Measurements from ENCODE around the gene FAM131C. TPM values are rescaled to one million over a fixed set of nuclear protein-coding genes. Genes with fewer than 3 reads are reported as not detected.

The FAM131C gene
- polyA plus RNA-seq, 1 donor (not counting 4 experiments of a cell fraction or from before 2014, with no cell fraction given), result 0.31 TPM

DNA sequence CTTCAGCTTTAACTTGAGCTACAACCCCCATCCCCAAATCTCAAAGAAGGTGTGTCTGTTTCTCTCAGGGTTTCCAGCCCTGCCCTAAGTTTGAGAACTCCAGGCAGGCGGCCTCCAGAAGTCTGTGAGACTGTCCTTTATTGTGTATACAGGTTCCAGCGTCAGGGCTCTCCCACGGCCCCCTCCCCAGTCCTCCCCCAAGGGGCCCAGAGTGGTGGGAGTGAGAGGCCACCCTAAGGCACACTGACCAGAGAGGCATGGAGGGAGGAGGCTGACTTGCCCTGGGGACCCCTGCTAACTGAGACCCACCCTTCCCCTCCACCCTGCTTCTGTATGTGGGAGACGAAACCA lies 59.6 kb downstream of the FAM131C start:
- no peaks in the 10 kb centered on the region for H3K36me3 ChIP-seq (ENCODE audit: control insufficient read depth in 2 of 2, extremely low read depth in 1 of 2, insufficient read depth in 2 of 2, low read length in 2 of 2)
- no peaks in the 10 kb centered on the region for H3K9me1 ChIP-seq (ENCODE audit: control insufficient read depth, extremely low read depth, insufficient read depth, low read length)
- TF ChIP-seq, protein P1, sequence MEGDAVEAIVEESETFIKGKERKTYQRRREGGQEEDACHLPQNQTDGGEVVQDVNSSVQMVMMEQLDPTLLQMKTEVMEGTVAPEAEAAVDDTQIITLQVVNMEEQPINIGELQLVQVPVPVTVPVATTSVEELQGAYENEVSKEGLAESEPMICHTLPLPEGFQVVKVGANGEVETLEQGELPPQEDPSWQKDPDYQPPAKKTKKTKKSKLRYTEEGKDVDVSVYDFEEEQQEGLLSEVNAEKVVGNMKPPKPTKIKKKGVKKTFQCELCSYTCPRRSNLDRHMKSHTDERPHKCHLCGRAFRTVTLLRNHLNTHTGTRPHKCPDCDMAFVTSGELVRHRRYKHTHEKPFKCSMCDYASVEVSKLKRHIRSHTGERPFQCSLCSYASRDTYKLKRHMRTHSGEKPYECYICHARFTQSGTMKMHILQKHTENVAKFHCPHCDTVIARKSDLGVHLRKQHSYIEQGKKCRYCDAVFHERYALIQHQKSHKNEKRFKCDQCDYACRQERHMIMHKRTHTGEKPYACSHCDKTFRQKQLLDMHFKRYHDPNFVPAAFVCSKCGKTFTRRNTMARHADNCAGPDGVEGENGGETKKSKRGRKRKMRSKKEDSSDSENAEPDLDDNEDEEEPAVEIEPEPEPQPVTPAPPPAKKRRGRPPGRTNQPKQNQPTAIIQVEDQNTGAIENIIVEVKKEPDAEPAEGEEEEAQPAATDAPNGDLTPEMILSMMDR (optimal IDR thresholded peaks at IDR 0.05 in 1 of 3, IDR thresholded peaks at IDR 0.05 in 1 of 3, conservative IDR thresholded peaks at IDR 0.05 in 1 of 3; ENCODE audit: extremely low read depth in 1 of 3, insufficient read depth in 2 of 3, low read length in 3 of 3), result no peak
- TF ChIP-seq EZH2 (IDR thresholded peaks at IDR 0.05; ENCODE audit: low read length), result no peak
- H3K4me1 ChIP-seq (ENCODE audit: control insufficient read depth, extremely low read depth, insufficient read depth, low read length), result peaks cover 4% of the 10 kb centered on the region
- DNase-seq (ENCODE audit: low read depth, low spot score) (no peak), FAIRE-seq (no peak)
- dilution Hi-C loops (cut with MboI; ENCODE audit: extremely low pct_ligation_motif_present, low sequenced_read_pairs), result no loop called here
- H3K27ac ChIP-seq (ENCODE audit: control insufficient read depth, insufficient read depth, low read length), result no peak overlapping the region
- no peaks in the 10 kb centered on the region for H3K27me3 ChIP-seq (ENCODE audit: control insufficient read depth, extremely low read depth, insufficient read depth, low read length)
- H4K20me1 ChIP-seq (ENCODE audit: control insufficient read depth, extremely low read depth, insufficient read depth, low read length), result peaks cover 5% of the 10 kb centered on the region
- no peak overlapping the region for H2AFZ ChIP-seq (ENCODE audit: control insufficient read depth, low read length)
- no peak overlapping the region for H3K9ac ChIP-seq (ENCODE audit: control insufficient read depth, extremely low read depth, insufficient read depth, low read length)
- no peaks in the 10 kb centered on the region for H3K9me3 ChIP-seq (ENCODE audit: control insufficient read depth, low read depth, low read length)
- no peak overlapping the region for H3K4me2 ChIP-seq (ENCODE audit: control insufficient read depth, extremely low read depth, insufficient read depth, low read depth, low read length)
- H3K79me2 ChIP-seq (ENCODE audit: control insufficient read depth, insufficient read depth, low read length), result no peaks in the 10 kb centered on the region
- H3K4me3 ChIP-seq (ENCODE audit: control insufficient read depth in 2 of 3, extremely low read depth in 1 of 3, insufficient read depth in 2 of 3, low read depth in 1 of 3, low read length in 3 of 3), result no peak overlapping the region

DNA sequence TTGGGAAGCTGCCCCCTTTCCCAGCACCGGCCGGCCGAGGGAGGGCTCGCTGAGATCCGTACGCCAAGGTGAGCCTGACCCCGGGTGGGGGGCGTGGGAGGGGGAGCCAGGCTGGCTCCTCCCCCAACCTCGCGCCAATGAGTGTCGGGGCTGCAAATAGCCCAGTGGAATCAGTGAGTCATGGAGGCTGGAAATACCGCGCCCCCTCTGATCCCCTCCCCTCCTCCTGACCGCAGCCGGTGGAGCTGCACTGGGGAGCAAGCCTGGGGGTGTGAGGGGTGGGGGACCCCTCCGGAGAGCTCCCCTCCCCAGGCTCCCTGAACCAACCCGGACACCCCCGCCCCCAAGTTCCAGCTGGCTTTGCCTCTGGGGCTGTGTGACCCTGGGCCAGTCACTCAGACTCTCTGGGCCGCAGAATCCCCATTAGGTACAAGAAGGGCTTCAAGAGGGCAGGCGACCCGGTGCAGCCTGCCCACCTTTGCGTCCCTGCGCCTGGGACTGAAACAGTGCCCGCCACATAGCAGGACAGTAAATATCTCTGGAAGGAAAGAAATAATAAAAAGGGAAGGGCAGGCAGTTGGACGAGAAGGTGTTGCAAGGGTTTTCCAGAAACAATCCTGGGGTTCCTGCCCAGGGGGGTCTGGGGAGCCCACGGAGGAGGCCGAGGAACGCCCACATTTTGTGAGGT lies 60.1 kb downstream of the FAM131C start:
- Histone ChIP-seq H3K27me3 (ENCODE audit: control insufficient read depth, extremely low read depth, insufficient read depth, low read length) (no peaks in the 10 kb centered on the region), H3K27ac (ENCODE audit: control insufficient read depth, insufficient read depth, low read length) (no peak overlapping the region), H3K4me1 (ENCODE audit: control insufficient read depth, extremely low read depth, insufficient read depth, low read length) (peaks cover 4% of the 10 kb centered on the region), H2AFZ (ENCODE audit: control insufficient read depth, low read length) (no peak overlapping the region), H3K4me2 (ENCODE audit: control insufficient read depth, extremely low read depth, insufficient read depth, low read depth, low read length) (peak overlapping the region; percentile 56), H3K9me1 (ENCODE audit: control insufficient read depth, extremely low read depth, insufficient read depth, low read length) (no peaks in the 10 kb centered on the region), H3K9ac (ENCODE audit: control insufficient read depth, extremely low read depth, insufficient read depth, low read length) (peak overlapping the region; percentile 32), H3K9me3 (ENCODE audit: control insufficient read depth, low read depth, low read length) (no peaks in the 10 kb centered on the region), H3K79me2 (ENCODE audit: control insufficient read depth, insufficient read depth, low read length) (no peaks in the 10 kb centered on the region), H3K36me3 (ENCODE audit: control insufficient read depth in 2 of 2, extremely low read depth in 1 of 2, insufficient read depth in 2 of 2, low read length in 2 of 2) (no peaks in the 10 kb centered on the region), H4K20me1 (ENCODE audit: control insufficient read depth, extremely low read depth, insufficient read depth, low read length) (peaks cover 3% of the 10 kb centered on the region), H3K4me3 (ENCODE audit: control insufficient read depth in 2 of 3, extremely low read depth in 1 of 3, insufficient read depth in 2 of 3, low read depth in 1 of 3, low read length in 3 of 3) (peak overlapping the region in 1 of 3 experiments; percentile 18)
- FAIRE-seq (no peak), DNase-seq (ENCODE audit: low read depth, low spot score) (no peak)
- TF ChIP-seq, protein P1 (optimal IDR thresholded peaks at IDR 0.05 in 1 of 3, IDR thresholded peaks at IDR 0.05 in 1 of 3, conservative IDR thresholded peaks at IDR 0.05 in 1 of 3; ENCODE audit: extremely low read depth in 1 of 3, insufficient read depth in 2 of 3, low read length in 3 of 3), result no peak
- TF ChIP-seq EZH2 (IDR thresholded peaks at IDR 0.05; ENCODE audit: low read length), result no peak
- dilution Hi-C loops (cut with MboI; ENCODE audit: extremely low pct_ligation_motif_present, low sequenced_read_pairs), result no loop called here
